Ovary (tissue), 9 donors: ENCODE results near the gene PRKCD. TPM values are rescaled to one million over a fixed set of nuclear protein-coding genes. Genes with fewer than 3 reads are reported as not detected.

ENCODE experiments used
- DNase-seq, 5 donors: peaks; one replicate each; pipeline ENCODE4 v3.0.0-alpha.2; 2019 to 2020
- H3K27ac ChIP-seq, 2 donors: fragments of 200-600 bp; one replicate each; pipeline versions ENCODE4 v1.5.1 to v1.8.0; 2019 to 2022
- H3K27me3 ChIP-seq: fragments of 200-600 bp; one replicate; pipeline ENCODE4 v1.8.0; 2022
- H3K36me3 ChIP-seq: fragments of 200-600 bp; sonication (generic); one replicate; pipeline ENCODE4 v1.5.1; 2019
- H3K4me1 ChIP-seq: one replicate; pipeline ENCODE4 v1.8.1; 2013; ENCODE audit warnings: mild to moderate bottlenecking, moderate library complexity; ENCODE audit not compliant: insufficient read depth
- H3K4me3 ChIP-seq: fragments of 200-600 bp; sonication (generic); one replicate; pipeline ENCODE4 v1.5.1; 2017
- H3K9me3 ChIP-seq, 2 donors: fragments of 200-600 bp in 1 of 2; sonication (generic) in 1 of 2; one replicate each; pipeline versions ENCODE4 v1.5.1 to v1.8.1; 2013 to 2019; ENCODE audit warnings: mild to moderate bottlenecking in 1 of 2, moderate library complexity in 1 of 2
- CTCF ChIP-seq, 3 donors: fragments of 450-650 bp in 2 of 3; fragments of 200-600 bp in 1 of 3; IDR thresholded peaks; one replicate each; pipeline versions ENCODE4 v1.5.1 to v1.8.0; 2016 to 2022; ENCODE audit warnings: antibody characterized with exemption in 3 of 3, mild to moderate bottlenecking in 1 of 3
- EP300 ChIP-seq: sonication (generic); formaldehyde crosslinking; IDR thresholded peaks from one replicate; pipeline ENCODE4 v1.6.1; 2017; ENCODE audit warnings: antibody characterized with exemption
- POLR2A ChIP-seq: fragments of 450-650 bp; IDR thresholded peaks from one replicate; pipeline ENCODE4 v1.6.1; 2017; ENCODE audit warnings: antibody characterized with exemption, mild to moderate bottlenecking, moderate library complexity
- WGBS, 3 donors: extraction: QIAGEN DNeasy Blood & Tissue Kit in 1 of 3; methylation state at CpG; one replicate each; pipeline versions ENCODE4 v1.1.5 to v1.1.7; 2013 to 2017; 5-methylcytosine and 5-hydroxymethylcytosine counted together
- intact Hi-C, 4 donors: fragments of 100-400 bp; cut with DNase I; formaldehyde crosslinking; loops; one replicate each; pipeline versions ENCODE4 v1.11.0 to v1.15.1; 2022 to 2023
- polyA plus RNA-seq, 2 donors: library from polyadenylated mRNA; stranded (reverse); fragments of 200-250 nt in 1 of 2; fragments of 350-450 nt in 1 of 2; fragmentation: Illumina TruSeq in 1 of 2; extraction: RNeasy Lipid Tissue Mini Kit (QIAGEN cat#74804) in 1 of 2; gene quantifications; one replicate each; pipeline ENCODE4 v1.2.3, GENCODE V29; 2013 to 2014
- total RNA-seq, 7 donors: library from RNA; depleted of rRNA in 2 of 7; stranded (reverse); fragments of >200 nt in 2 of 7; fragmentation: NEBNext Ultra II Directional in 3 of 7; extraction: Animal tissue kit (Norgen Biotek cat#: 25700) in 3 of 7; gene quantifications; one replicate each; pipeline versions ENCODE4 v1.1.0 to v1.2.4, GENCODE V29; 2016 to 2023
- donor health status: DM: no; HTN: no; CAD: no; lungs with moderate emphysema.
- donor health status: DM: no; HTN: no; CAD: no.
- donor health status: Bipolar disorder and iron deficiency.
- donor health status: DM: yes; HTN: yes; CAD: no.
- donor health status: DM: no; HTN: no; CAD: no.
- donor health status: DM: yes; HTN: yes; CAD: no.

The PRKCD gene
- total and polyA plus RNA-seq, 9 donors, result 6.6 to 22.2 (median 15.2) TPM

DNA sequence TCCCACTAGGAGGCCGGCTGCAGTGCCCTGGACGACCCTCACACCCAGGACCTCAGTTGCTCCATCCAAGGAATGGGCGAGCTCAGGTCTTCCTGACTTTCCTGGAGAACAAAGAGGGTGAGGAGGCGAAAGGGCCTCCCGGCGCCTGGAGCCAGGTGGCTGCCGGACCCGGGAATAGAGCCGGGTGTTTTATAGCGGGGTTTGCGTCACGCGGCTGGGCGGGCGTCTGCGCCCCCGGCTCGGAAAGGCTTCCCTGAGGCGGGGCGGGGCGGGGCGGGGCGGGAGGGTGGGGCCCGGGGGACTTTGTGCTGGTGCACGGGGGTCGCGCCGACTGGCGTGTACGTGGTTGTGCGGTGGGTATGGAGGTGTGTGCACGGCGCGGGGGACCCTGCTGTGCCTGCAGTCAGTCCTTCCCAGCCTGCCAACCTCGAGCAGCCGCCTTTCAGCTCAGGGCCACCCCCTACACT is 4.6 kb upstream of the PRKCD start:
- Histone ChIP-seq H3K9me3 (no peaks in the 10 kb centered on the region), H3K27me3 (no peaks in the 10 kb centered on the region), H3K27ac (no peak overlapping the region), H3K4me1 (peaks cover 7% of the 10 kb centered on the region), H3K36me3 (no peaks in the 10 kb centered on the region), H3K4me3 (no peak overlapping the region)
- TF ChIP-seq POLR2A (no peak), EP300 (no peak), CTCF (IDR thresholded peaks at IDR 0.05) (no peak)
- WGBS, 3 donors, result 2 to 10% (median 9%) methylated on average over 16 to 36 of the region's 36 CpGs
- no peak for DNase-seq
- intact Hi-C loops, result no loop called here

- TF ChIP-seq CTCF (IDR thresholded peaks at IDR 0.05) (no peak), POLR2A (no peak), EP300 (no peak)
- no peak overlapping the region for H3K4me3 ChIP-seq
- H3K27ac ChIP-seq, result no peak overlapping the region
- intact Hi-C loops, result no loop called here
- 68 to 79% (median 68%) methylated on average over 3 of the region's 3 CpGs for WGBS, 3 donors
- H3K9me3 ChIP-seq, result no peaks in the 10 kb centered on the region
- H3K4me1 ChIP-seq, result peaks cover 9% of the 10 kb centered on the region
- H3K36me3 ChIP-seq, result no peaks in the 10 kb centered on the region
- no peaks in the 10 kb centered on the region for H3K27me3 ChIP-seq
- no peak for DNase-seq
Observed at GRCh38 chr3:53157974-53158580, 2.9 kb upstream of the PRKCD start.

DNA sequence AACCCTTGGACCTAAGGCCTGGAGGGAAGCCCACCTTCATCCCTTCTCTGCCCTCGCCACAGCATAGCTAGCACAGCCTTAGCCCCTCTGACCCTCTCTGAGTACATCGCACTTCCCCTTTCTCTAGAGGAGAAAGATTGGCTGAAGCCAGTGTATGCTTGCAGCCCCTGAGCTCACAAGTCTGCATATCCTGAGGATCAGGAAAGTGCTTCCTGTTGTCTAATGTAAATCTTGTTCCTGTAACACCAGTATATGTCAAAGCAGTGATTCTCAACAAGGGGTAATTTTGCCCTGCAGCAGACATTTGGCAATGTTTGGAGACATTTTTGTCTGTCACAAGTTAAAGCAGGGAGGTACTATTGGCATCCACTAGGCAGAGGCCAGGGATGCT is 2.2 kb upstream of the PRKCD start:
- DNase-seq, result no peak
- Histone ChIP-seq H3K27ac (no peak overlapping the region), H3K4me1 (peaks cover 10% of the 10 kb centered on the region), H3K36me3 (no peaks in the 10 kb centered on the region), H3K4me3 (no peak overlapping the region), H3K9me3 (no peaks in the 10 kb centered on the region), H3K27me3 (no peaks in the 10 kb centered on the region)
- TF ChIP-seq EP300 (no peak), POLR2A (no peak), CTCF (IDR thresholded peaks at IDR 0.05) (no peak)
- WGBS, 3 donors, result 86 to 89% (median 87%) methylated on average over 2 of the region's 2 CpGs
- intact Hi-C loops, result no loop called here

- Histone ChIP-seq H3K27ac (no peak overlapping the region), H3K4me1 (peaks cover 10% of the 10 kb centered on the region), H3K27me3 (no peaks in the 10 kb centered on the region), H3K9me3 (no peaks in the 10 kb centered on the region), H3K36me3 (no peaks in the 10 kb centered on the region), H3K4me3 (no peak overlapping the region)
- TF ChIP-seq POLR2A, result no peak
- TF ChIP-seq EP300, result no peak
- TF ChIP-seq CTCF (IDR thresholded peaks at IDR 0.05), result no peak
- no peak for DNase-seq
- intact Hi-C loops, result no loop called here
- 59 to 65% (median 59%) methylated on average over 9 of the region's 9 CpGs for WGBS, 3 donors
Observed at GRCh38 chr3:53159156-53160060, 1.6 kb upstream of the PRKCD start.
